H9 (cell line): ENCODE measurements around the gene SERTAD1. TPM values are rescaled to one million over a fixed set of nuclear protein-coding genes. Genes with fewer than 3 reads are reported as not detected.

Source experiments
- DNase-seq: peaks from one replicate; pipeline ENCODE4 v3.0.0-alpha.2; 2017
- H2AFZ ChIP-seq: one replicate; pipeline ENCODE4 v1.6.1; 2013; ENCODE audit warnings: mild to moderate bottlenecking, low read length, control low read depth, moderate library complexity
- H2AK5ac ChIP-seq: 2 replicates; pipeline ENCODE4 v1.6.1; 2013; ENCODE audit warnings: low read length, control low read depth, mixed read lengths; ENCODE audit not compliant: insufficient read length
- H2BK120ac ChIP-seq: one replicate; pipeline ENCODE4 v1.6.1; 2013; ENCODE audit warnings: low read depth, mild to moderate bottlenecking, low read length, control low read depth, inconsistent platforms; ENCODE audit not compliant: poor library complexity, severe bottlenecking
- H2BK12ac ChIP-seq: 2 replicates; pipeline ENCODE4 v1.6.1; 2013; ENCODE audit warnings: low read length, control low read depth, mixed read lengths, low read depth; ENCODE audit not compliant: insufficient read length
- H2BK15ac ChIP-seq: 2 replicates; pipeline ENCODE4 v1.6.1; 2013; ENCODE audit warnings: low read depth, low read length, control low read depth
- H2BK20ac ChIP-seq: one replicate; pipeline ENCODE4 v1.6.1; 2013; ENCODE audit warnings: low read depth, mild to moderate bottlenecking, low read length, control low read depth, inconsistent platforms; ENCODE audit not compliant: poor library complexity, severe bottlenecking
- H2BK5ac ChIP-seq: 2 replicates; pipeline ENCODE4 v1.6.1; 2013; ENCODE audit warnings: low read length, control low read depth, mixed read lengths; ENCODE audit not compliant: insufficient read length
- H3K14ac ChIP-seq: 2 replicates; pipeline ENCODE4 v1.6.1; 2013; ENCODE audit warnings: low read length, control low read depth; ENCODE audit not compliant: insufficient read depth
- H3K18ac ChIP-seq: 2 replicates; pipeline ENCODE4 v1.6.1; 2013; ENCODE audit warnings: low read depth, mild to moderate bottlenecking, mixed read lengths, low read length, control low read depth; ENCODE audit not compliant: insufficient read length
- H3K23ac ChIP-seq: 2 replicates; pipeline ENCODE4 v1.6.1; 2013; ENCODE audit warnings: low read length, control low read depth, mixed read lengths, low read depth; ENCODE audit not compliant: insufficient read length
- H3K23me2 ChIP-seq: 2 replicates; pipeline ENCODE4 v1.6.1; 2013; ENCODE audit warnings: low read depth, mild to moderate bottlenecking, mixed read lengths, low read length, control low read depth; ENCODE audit not compliant: insufficient read length, poor library complexity, severe bottlenecking
- H3K27ac ChIP-seq: 2 replicates; pipeline ENCODE4 v1.5.1; 2013; ENCODE audit warnings: low read length, control low read depth, mixed read lengths, low read depth; ENCODE audit not compliant: insufficient read length
- H3K27me3 ChIP-seq: 2 replicates; pipeline ENCODE4 v1.6.1; 2013; ENCODE audit warnings: low read length, control low read depth, inconsistent platforms; ENCODE audit not compliant: insufficient read depth
- H3K4ac ChIP-seq: 2 replicates; pipeline ENCODE4 v1.6.1; 2013; ENCODE audit warnings: low read depth, mild to moderate bottlenecking, control low read depth, inconsistent platforms, low read length, moderate library complexity
- H3K4me1 ChIP-seq: 2 replicates; pipeline ENCODE4 v1.6.1; 2013; ENCODE audit warnings: low read length, control low read depth, inconsistent platforms; ENCODE audit not compliant: insufficient read depth
- H3K4me2 ChIP-seq: 2 replicates; pipeline ENCODE4 v1.6.1; 2013; ENCODE audit warnings: low read length, control low read depth, mixed read lengths; ENCODE audit not compliant: insufficient read length, insufficient read depth
- H3K56ac ChIP-seq: 2 replicates; pipeline ENCODE4 v1.6.1; 2013; ENCODE audit warnings: low read depth, mild to moderate bottlenecking, mixed read lengths, low read length, control low read depth; ENCODE audit not compliant: insufficient read length
- H3K79me1 ChIP-seq: 2 replicates; pipeline ENCODE4 v1.6.1; 2013; ENCODE audit warnings: low read depth, mild to moderate bottlenecking, moderate library complexity, low read length, control low read depth, inconsistent platforms; ENCODE audit not compliant: insufficient read depth, poor library complexity, severe bottlenecking
- H3K79me2 ChIP-seq: 2 replicates; pipeline ENCODE4 v1.6.1; 2013; ENCODE audit warnings: low read length, control low read depth, inconsistent platforms; ENCODE audit not compliant: insufficient read depth
- H3K9ac ChIP-seq: 2 replicates; pipeline ENCODE4 v1.6.1; 2013; ENCODE audit warnings: low read length, control low read depth, mixed read lengths; ENCODE audit not compliant: insufficient read length; ENCODE audit errors: extremely low read depth
- H3K9me3 ChIP-seq: one replicate; pipeline ENCODE4 v1.6.1; 2013; ENCODE audit warnings: low read depth, low read length, inconsistent platforms; ENCODE audit not compliant: control insufficient read depth
- H3T11ph ChIP-seq: one replicate; pipeline ENCODE4 v1.6.1; 2013; ENCODE audit warnings: mild to moderate bottlenecking, low read length, control low read depth, inconsistent platforms
- H4K20me1 ChIP-seq: one replicate; pipeline ENCODE4 v1.6.1; 2013; ENCODE audit not compliant: control insufficient read depth, insufficient read length, insufficient read depth
- H4K5ac ChIP-seq: 2 replicates; pipeline ENCODE4 v1.6.1; 2013; ENCODE audit warnings: low read depth, mild to moderate bottlenecking, mixed read lengths, low read length, control low read depth; ENCODE audit not compliant: insufficient read length
- H4K8ac ChIP-seq: replicated peaks from 2 replicates; pipeline ENCODE4 v1.6.1; 2013; ENCODE audit warnings: low read length, control low read depth, mixed read lengths, low read depth; ENCODE audit not compliant: insufficient read length
- H4K91ac ChIP-seq: 2 replicates; pipeline ENCODE4 v1.6.1; 2013; ENCODE audit warnings: low read depth, mild to moderate bottlenecking, moderate library complexity, mixed read lengths, low read length, control low read depth; ENCODE audit not compliant: insufficient read length
- H3K27ac Mint-ChIP-seq, 3 experiments: 2 replicates in 2 of 3; 3 replicates in 1 of 3; pipeline ENCODE4 v1.8.0; 2020 to 2021; ENCODE audit warnings: mixed read lengths in 3 of 3, mild to moderate bottlenecking in 1 of 3, moderate library complexity in 1 of 3
- H3K27me3 Mint-ChIP-seq: 2 replicates; pipeline ENCODE4 v1.8.0; 2021; ENCODE audit warnings: low read depth, mild to moderate bottlenecking, moderate library complexity, mixed read lengths
- H3K36me3 Mint-ChIP-seq, 3 experiments: 2 replicates in 2 of 3; 3 replicates in 1 of 3; pipeline ENCODE4 v1.8.0; 2020 to 2021; ENCODE audit warnings: low read depth in 3 of 3, mixed read lengths in 3 of 3; ENCODE audit not compliant: insufficient read depth in 1 of 3
- H3K4me1 Mint-ChIP-seq, 2 experiments: 2 replicates each; pipeline ENCODE4 v1.8.0; 2020; ENCODE audit warnings: mixed read lengths in 2 of 2
- H3K4me3 Mint-ChIP-seq, 2 experiments: 2 replicates in 1 of 2; 3 replicates in 1 of 2; pipeline ENCODE4 v1.8.0; 2020 to 2021; ENCODE audit warnings: mild to moderate bottlenecking in 2 of 2, mixed read lengths in 2 of 2, moderate library complexity in 1 of 2
- H3K9me3 Mint-ChIP-seq, 2 experiments: 2 replicates in 1 of 2; 3 replicates in 1 of 2; pipeline ENCODE4 v1.8.0; 2020; ENCODE audit warnings: mild to moderate bottlenecking in 2 of 2, mixed read lengths in 2 of 2, moderate library complexity in 1 of 2
- CTCF ChIP-seq: fragments of 200-600 bp; sonication (generic); conservative IDR thresholded peaks from 3 replicates; pipeline ENCODE4 v1.8.0; 2021; ENCODE audit warnings: antibody characterized with exemption, mild to moderate bottlenecking
- WGBS: extraction: QIAGEN DNeasy Blood & Tissue Kit; methylation state at CpG from one replicate; pipeline ENCODE4 v1.1.7; 2013; ENCODE audit warnings: missing lambda C conversion rate, low lambda C conversion rate, mixed read lengths; ENCODE audit not compliant: insufficient read length; ENCODE audit errors: extremely low coverage; 5-methylcytosine and 5-hydroxymethylcytosine counted together
- total RNA-seq: library from RNA; stranded (reverse); gene quantifications from 2 replicates; pipeline ENCODE4 v1.2.1, GENCODE V29; 2021

The SERTAD1 gene
- total RNA-seq, 1 experiment from 2014 or later, result 7.9 TPM

GRCh38 chr19:40471111-40471510 is 45.3 kb upstream of the SERTAD1 start:
- H3K4me3 Mint-ChIP-seq, result no peak overlapping the region
- H2BK12ac ChIP-seq, result no peak overlapping the region
- WGBS, result no CpG with 5 or more reads among the region's 3 CpGs

More at GRCh38 chr19:40471111-40471510, 45.3 kb upstream of the SERTAD1 start:
- H3K36me3 Mint-ChIP-seq, result 0 out of 7 replicates have a peak, but pooled peaks cover 0 to 4% (median 0%) of the 10 kb centered on the region in 3 experiments
- no peak overlapping the region for H2BK20ac ChIP-seq
- no peak overlapping the region for H4K91ac ChIP-seq
- no peak overlapping the region for H3K23ac ChIP-seq
- H3K4me1 ChIP-seq, result no peaks in the 10 kb centered on the region
- H3K9me3 Mint-ChIP-seq, result peaks cover 0 to 5% of the 10 kb centered on the region in 2 experiments; a peak in 2 of 5 replicates
- no peak overlapping the region for H4K8ac ChIP-seq
- no peak for TF ChIP-seq CTCF
- H2BK15ac ChIP-seq, result no peak overlapping the region
- no peaks in the 10 kb centered on the region for H3K23me2 ChIP-seq
- no peak overlapping the region for H3K27ac Mint-ChIP-seq
- H3K56ac ChIP-seq, result no peak overlapping the region
- H3K27me3 ChIP-seq, result peaks cover 9% of the 10 kb centered on the region; the same call in 1 of the 2 replicates
- H3K27ac ChIP-seq, result no peak overlapping the region
- H3K79me2 ChIP-seq, result no peaks in the 10 kb centered on the region
- H3T11ph ChIP-seq, result no peak overlapping the region
- no peak overlapping the region for H3K18ac ChIP-seq
- no peak overlapping the region for H3K4me2 ChIP-seq
- no peak overlapping the region for H2BK5ac ChIP-seq
- no peak overlapping the region for H2BK120ac ChIP-seq
- no peak overlapping the region for H3K14ac ChIP-seq
- H4K5ac ChIP-seq, result no peak overlapping the region
- peaks cover 6% of the 10 kb centered on the region in 2 experiments for H3K4me1 Mint-ChIP-seq
- no peak overlapping the region for H3K9ac ChIP-seq
- H2AK5ac ChIP-seq, result no peak overlapping the region
- no peaks in the 10 kb centered on the region for H3K9me3 ChIP-seq
- H3K79me1 ChIP-seq, result no peaks in the 10 kb centered on the region
- H4K20me1 ChIP-seq, result no peaks in the 10 kb centered on the region
- DNase-seq, result no peak
- no peak overlapping the region for H2AFZ ChIP-seq
- H3K4ac ChIP-seq, result no peak overlapping the region
- peaks cover 36% of the 10 kb centered on the region for H3K27me3 Mint-ChIP-seq
